Inferior parietal cortex (tissue), 1 donor: ENCODE results near the gene ELMO1.

Experiments
- DNase-seq: peaks from one replicate; pipeline ENCODE4 v3.0.0-alpha.2; 2016; ENCODE audit errors: extremely low spot score

Gene ELMO1

DNA sequence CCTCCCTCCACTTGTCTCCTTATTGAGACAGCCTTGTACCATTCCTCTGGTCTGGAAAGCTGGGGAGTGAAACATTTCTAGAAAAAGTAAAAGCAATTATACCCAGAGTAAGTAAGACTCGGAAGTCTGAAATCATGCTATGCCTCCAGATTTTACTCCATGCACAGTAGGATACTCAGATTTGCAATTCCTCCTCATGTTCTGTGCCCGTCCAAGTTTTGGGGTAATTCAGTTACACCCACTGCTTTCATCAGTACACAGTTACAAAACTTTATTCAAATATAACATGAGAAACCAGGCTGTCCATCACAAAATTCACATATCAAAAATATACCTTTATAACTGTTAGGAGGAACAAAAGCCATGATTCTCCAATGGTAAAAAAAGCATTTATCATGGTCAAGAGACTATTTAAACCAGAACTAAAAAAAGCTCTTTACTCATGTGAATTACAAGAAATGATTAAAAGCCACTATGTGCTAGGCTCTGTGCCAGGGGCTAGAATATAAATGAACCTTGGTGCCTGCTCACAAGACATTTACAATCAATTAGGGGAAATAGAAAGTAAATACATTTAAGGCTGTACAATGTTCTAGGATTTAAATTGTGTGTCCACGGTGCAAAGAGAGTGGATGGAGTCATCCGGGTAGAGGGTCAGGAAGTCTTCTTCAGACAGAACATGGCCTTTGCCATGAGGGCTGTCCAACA, 320.2 kb downstream of the ELMO1 start:
- no peak for DNase-seq

DNA sequence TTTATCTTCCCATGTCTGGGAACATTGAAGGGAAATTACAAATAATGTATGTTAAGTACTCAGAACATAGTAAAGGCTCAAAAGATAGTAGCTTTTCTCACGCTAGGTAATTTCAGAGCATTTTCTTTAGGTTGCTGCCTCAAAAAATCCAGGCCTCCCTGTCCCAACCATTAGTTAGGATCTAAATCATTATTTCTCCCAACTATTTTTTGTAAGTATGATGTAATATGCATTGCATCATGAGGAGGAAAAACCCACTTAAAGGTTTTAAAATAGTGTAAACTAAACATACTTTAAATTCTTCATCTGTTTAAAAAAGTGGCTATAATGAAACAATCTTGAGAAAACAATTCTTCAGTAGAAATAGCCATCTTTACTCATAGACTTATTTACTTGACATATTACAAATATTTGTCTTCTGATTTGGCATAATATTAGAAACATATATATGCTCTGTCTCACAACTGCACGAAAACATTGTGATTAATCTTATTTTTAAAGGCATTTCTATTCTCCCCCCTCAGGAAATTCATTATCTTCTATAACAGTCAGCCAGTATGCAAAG, 329.3 kb downstream of the ELMO1 start:
- DNase-seq, result no peak

DNA sequence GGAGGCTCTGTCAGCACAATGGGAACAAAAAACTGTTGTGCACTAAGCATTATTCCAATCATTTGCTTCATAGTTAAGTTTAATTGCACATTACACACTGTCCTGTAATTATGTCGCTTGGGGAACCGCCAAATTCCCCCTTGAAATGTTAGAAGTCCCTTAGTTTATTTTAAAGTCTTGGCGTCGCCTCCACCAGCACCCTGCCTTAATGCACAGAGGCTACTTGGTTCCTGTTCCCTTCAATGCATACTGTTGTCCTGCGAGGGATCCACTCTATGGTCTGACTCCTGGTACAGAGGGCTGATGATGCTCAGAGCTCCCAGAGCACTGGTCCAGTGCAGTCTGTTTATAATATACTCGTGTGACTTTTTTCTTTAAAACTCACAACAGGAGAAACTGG, 330.7 kb downstream of the ELMO1 start:
- DNase-seq, result no peak

DNA sequence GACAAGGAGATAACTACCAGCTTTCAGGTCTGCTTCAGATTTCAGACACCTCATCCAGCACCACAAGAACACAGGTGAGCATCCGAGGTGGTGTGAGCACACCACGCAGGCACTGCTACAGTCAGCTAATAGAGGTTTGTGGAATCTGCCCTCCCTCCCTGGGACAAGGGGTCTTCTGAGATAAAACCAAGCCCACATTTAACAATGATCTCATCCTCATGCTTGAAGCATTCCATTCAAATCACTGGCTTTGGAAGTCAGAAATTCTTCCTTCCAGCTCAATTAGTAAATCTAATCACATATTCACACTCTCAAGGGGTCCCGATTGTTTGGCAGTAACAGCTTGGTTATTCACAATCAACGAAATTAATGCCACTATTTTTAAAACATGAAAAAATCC, 331.4 kb downstream of the ELMO1 start:
- DNase-seq, result no peak

DNA sequence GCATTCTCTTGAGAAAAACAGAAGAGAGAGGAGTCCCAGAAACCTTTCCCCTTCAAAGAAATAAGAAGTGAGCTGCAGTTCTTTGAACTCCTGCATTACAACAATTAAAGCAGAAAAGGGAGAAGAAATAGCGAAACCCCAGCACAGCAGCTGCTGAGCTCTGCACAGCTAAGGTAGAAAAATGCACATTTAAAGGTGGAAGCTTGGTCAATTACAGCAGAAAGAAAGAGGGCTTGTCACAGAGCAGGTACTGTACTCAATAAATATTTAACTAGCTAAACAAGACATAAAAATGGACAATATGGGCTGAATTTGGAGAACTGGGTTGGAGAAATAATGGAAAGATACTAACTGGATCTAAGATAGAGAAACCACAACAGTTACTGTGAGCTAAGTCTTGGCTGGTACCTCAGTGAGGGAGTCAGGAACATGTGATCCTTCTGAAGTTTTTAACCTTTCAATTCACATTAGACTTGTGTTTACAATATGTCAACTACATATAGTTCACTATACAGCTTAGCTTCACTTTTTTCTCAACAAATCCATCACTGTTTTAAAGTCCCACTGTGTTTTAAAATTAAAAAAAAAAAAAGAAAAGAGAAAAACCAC, 332.5 kb downstream of the ELMO1 start:
- DNase-seq, result no peak

DNA sequence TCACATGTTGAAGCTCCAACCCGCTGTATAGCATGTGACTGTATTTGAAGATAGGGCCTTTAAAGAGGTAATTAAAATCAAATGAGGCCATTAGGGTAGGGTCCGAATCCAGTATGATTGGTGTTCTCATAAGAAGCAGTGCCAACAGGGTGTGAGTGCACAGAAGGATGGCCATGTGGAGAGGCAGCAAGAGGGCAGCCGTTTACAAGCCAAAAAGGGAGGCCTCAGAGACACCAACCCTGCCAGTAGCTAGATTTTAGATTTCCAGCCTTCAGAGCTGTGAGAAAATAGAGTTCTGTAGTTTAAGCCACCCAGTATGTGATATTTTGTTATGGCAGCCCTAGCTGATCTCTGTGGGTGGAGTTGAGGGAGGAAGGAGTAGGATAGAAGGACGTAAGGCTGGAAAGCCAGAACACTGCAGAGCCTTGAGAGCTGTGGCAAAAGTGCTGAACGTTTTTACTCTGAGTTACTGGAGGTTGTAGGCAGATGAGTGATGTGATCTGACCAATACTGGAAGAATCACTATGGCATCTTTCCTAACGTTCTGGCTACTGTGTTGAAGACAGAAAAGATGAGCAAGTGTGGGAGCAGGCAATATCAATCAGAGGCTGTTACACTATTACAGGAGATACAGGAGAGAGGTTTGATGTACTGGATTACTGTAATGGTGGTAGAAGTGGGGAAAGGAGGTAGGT, 334.9 kb downstream of the ELMO1 start:
- DNase-seq, result no peak

DNA sequence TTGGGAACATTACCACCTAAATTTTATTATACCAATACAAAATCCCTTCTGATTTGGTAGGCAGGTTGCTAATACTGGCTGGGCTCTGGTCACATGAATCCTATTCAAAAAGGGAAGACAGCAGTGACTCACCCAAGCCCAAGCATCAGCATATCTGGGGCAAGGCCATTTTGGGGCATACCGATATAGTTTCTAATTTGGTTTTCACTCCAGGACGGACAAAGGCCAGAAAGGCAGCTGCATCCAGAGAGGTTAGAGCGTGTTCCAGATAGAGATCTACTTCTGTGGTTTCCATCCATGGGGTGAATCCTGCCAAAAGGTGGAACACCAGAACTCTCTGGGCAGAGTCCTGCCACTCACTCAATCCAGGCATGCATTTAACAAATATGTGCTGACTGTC, 335.8 kb downstream of the ELMO1 start:
- no peak for DNase-seq

DNA sequence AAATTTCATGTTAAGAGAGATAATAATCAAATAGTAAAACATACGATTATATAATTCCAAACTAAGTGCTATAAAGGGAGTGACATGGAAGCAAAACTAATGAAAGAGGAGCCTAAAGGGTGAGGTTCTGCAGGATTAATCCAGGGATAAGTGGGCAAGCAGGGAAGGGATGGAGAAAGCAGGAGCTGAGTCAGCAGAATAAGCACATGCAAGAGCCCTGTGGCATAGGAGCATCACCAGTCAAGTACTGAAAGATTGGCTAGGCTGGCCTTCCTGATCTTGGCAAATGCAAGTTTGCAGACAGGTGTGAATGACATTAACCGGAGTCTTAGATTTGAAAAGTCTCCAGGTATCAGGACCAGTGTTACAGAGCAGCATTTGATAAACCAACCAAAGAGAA, 336.4 kb downstream of the ELMO1 start:
- no peak for DNase-seq

DNA sequence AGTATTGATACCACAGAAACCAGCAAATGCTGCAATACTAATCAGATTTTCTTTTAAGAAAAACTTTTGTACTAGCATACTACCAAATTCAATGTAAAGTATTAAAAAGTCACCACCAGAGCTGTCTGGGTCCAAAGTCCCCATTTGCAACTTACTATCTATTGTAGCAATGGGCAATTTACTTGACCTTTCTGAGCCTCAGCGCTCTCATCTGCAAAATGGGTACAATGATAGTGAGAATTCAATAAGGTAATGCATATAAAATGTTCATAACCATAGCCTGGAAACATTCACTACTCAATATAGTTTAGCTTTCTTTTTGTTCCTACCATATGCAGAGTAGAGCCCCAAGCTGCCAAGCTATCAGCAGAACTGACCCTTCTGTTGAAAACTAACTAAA, 337.2 kb downstream of the ELMO1 start:
- no peak for DNase-seq

DNA sequence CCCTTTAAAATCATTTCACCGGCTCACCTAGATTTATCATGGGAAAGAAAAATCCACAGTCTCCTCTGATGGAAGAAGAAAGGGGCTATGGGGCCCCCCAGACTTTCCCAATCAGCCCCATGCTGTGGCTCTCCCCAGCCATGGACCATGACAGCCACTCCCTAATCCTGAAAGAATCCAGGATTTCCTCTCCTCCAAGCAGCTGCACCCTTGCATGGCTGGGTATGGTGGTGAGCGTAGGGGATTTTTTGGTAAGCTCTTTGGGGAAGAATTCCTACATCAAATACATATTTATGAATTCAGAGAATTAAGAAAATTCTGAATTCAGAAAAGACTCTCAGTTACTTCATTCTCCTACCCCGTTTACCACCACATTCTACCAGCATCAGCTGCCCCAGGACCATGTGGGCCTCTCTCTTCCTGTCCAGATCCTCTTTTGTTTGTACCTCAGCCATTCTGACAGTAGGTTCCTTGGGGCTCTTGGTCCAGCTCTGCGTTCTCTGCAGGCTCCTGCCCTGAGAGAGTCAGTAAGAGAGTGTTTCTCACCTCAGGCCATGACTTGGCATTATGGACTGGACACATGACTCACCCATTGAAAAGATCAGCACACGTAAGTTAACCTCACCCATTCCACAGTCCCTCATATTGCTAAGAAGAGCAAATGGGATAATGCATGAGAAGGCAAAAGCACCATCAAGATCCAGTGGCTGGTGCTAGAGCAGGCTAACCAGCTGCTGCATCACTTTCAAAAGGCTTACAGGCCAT, 337.8 kb downstream of the ELMO1 start:
- DNase-seq, result no peak

DNA sequence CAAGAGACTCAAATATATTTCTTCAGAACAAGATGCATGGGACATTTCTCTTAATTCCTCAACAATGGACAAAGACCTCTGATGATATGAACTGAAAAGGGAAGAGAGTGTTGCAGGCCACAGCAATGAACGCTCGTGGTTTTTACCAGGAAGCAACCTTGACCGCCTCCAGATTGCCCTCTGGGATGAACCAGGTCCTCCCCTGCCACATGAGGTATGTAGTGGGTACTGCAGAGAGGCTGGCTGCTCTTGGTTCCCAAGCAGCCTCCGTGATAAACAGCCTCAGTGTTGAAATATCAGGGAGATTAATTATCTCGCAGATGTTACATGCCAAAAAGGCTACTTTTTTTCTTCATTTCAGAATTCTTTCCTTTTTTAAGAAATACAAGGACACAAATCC, 338.8 kb downstream of the ELMO1 start:
- no peak for DNase-seq

DNA sequence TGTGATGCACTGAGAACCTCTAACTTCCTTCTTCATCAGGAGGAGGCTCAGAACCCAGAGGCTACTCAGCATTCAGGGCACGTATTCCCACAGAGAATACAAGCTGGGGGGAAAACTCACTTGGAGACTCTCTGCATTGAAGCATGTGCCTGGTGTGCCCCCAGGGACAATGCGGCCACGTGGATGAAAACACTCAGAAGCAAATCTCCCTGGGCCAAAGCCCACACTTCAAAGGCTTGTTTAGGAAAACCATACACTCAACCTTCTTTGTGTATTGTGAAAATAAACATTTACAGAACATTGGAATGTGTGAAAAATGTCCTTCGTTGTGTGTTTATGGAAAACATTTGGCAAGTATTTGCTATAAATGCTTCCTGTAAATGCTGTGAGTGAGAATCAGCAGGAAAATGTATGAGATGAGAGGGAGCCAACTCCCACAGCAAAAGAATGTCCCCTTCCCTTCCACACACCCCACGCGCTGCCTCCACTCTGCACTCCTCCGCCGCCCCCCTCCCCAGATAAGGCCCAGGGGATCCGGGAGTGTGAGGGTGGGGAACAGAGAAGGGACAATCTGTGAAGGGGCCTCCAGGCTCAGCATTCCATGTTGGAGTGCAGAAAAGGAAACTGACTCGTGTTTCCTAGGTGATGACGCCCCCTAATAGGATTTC, 339.5 kb downstream of the ELMO1 start:
- peak; percentile 48 for DNase-seq

DNA sequence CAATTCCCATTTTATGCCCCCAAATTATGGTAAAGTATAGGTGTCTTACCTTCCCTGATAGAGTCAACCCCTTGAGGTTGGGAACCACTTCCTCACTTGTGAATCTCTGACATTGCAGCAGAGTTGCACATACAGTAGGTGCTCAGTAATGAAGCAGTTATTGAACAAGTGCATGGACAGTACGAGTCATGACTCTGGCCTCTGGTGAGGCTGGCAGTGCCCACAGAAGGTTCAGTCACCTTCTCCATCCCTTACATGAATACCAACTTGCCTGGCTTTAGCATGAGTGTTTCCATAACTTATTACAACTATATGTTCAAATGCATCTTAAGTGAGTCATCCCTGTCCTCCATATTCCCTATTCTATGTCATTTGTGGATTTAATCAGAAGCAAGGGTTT, 340.0 kb downstream of the ELMO1 start:
- DNase-seq, result no peak

DNA sequence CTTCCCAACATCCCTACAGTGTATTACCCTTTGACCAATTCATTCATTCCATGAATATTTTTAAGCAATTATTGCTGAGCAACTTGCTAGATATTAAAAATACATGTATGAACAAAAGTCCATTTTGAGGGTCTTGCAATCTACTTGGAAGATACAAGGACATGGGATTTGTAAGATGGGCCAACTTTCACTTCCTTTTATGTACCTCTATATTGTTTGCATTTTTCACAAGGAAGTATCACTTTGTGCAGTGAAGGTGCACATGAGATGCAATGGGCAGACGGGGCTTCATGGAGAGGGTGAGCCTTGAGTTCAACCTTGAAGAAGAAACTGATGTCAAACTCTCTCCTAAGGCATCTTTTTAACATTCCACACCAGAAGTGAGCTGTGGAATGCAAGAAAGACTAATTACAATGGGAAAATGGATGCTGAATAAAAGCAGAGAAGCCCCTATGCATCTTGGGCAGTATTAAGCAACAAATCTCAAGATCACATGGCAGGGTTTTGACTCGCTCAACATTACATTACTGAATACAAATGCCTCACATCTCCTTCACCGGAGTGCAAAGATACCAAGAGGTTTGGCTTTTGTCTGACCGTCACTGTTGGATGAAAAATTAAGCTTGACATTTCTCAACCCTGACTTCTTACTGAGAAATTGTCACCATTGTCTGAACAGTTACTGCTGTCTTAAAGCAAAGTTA, 341.5 kb downstream of the ELMO1 start:
- DNase-seq, result no peak

DNA sequence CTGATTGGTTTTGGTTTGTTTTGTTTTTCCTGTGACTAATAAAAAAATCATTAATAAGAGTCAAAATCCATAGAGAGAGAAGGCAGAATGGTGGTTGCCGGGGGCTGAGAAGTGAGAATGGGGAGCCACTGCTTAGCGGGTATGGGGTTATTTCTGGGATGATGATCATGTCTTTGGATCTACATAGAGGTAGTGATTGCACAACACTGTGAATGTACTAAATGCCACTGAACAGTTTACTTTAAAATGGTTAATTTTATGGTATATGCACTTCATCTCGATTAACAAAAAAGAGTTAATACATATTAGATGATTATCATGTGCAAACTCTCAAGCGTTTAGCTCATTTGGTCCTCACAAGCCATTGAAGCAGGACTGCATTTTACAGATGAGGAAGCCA, 342.9 kb downstream of the ELMO1 start:
- no peak for DNase-seq

DNA sequence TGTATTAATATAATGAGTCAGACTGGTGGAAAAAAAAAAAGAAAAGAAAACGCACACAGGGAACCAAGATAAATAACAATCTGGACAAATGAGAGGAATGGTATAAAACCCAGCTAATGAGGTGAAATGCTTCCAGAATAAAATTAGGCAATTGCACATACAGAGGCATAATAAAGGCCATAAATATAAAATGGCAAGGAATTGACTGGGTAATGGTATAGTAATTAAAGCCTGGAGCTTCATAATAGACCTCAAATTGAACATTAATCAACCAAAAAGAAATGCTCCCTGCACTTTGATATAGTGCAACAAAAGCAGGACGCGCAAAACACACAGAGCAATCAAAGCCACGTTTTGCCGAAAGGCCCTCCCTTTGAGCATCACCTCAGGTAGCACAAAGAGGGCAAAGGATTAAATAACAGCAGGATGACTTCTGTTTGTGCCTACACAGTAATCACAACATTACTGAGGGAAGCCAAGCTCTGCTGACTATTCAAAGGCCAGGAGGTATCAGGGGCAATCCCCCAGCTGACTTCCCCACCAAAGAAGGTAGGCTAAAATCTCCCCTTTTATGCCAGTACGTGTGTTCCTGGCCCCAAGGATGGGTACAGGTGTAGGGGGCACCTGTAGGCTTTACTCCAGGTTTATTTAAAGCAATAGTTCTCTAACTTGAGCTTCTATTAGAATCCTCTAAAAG, 343.7 kb downstream of the ELMO1 start:
- DNase-seq, result no peak

DNA sequence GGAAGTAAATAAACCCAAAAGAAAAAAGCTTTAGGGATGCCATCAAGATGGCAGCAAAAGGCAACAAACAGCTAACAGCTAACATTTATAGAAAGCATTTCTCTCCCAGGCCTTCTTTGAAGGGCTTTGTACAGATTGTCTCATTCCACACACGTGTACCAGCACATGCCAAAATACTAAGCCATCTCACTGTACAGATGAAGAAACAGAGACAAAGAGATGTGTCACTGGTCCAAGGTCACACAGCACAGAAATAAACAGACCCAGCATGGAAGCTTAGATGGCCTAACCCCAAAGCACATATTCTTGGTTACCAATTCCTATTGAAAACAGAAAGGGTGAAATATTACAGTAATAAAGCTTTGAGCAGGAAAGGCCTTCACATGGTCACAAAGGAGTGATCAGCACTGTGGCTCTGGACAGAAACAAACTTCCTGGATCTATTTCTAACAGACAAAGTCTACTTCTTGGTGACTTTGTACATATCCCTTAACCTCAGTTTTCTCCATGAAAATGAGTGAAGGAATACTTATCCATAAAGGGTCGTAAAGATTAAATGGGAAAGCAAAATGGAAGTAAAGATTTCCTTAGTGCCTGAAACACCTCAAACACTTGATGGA, 346.0 kb downstream of the ELMO1 start:
- no peak for DNase-seq

DNA sequence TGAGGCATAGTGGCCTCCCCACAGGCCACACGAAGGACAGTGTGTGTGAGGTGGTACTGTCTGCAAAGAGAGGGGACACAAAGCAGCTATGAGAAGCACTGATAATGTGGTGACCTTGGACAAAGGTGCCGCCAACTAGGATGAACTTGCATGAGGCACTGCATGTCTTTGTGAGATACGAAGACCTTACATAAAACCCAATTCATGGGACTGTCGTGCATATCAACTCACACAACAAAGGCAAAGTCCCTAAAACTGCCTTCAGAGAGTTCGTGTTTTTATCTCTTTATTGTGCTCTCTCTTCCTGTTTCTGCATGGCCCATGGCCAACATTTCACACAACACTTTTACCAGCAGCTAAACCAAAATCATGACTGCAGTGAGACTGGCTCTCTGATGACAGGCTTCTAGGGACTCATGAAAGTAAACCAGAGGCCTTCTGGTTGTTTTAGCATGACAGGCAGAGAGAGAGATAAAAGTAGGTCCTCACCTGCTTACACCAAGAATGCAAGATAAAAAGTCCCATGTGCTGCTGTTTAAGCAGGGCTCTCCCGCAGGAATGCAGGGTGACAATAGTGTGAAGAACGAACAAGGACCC, 347.8 kb downstream of the ELMO1 start:
- no peak for DNase-seq

DNA sequence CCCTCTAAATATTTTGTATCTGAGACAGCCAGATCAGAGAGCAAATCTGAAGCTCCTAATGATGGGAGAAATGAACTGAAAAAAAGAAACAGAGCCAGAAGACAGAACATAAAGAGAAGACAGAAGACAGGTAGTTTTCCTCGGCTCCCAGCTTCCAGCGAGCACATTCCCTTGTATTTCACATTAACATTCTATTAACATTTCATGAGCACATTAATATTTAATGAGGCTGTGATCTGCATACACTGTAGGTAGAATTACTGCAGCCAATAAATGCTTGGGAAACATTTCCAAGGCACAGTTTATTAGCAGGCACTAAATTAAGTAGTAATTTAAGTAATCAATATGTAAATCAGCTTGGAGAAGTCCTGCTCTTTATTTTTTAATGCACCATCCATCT, 349.9 kb downstream of the ELMO1 start:
- DNase-seq, result no peak

DNA sequence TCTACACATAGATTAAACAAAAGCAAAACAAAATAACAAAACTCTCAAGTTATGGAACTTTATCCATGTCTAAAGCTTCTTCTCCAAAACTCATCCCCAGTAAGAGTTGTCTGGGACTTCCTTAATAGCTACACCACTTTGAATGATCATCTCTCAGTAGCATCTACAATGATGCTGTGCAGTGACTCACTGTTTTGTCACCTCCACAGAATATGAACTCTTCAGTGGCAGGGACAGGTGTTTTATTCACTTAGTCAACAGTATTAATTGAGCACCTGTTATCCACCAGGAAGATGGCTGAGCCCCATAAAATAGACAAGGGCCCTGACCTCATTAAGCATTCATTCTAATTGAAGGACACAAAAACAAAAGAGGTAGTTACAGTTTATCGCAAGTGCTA, 350.7 kb downstream of the ELMO1 start:
- no peak for DNase-seq
